A549 (cell line): ENCODE measurements around the gene MUC2.

Experiments used
- EP300 ChIP-seq, 2 experiments: fragments of >200 bp; sonication (Bioruptor Twin); formaldehyde crosslinking; IDR thresholded peaks; 2 replicates in 1 of 2; 3 replicates in 1 of 2; pipeline ENCODE4 v1.6.1; 2016 to 2017
- POLR2A ChIP-seq: IDR thresholded peaks from 2 replicates; pipeline ENCODE4 v1.6.1; 2012; ENCODE audit warnings: mild to moderate bottlenecking, low read length
- RAD21 ChIP-seq, 2 experiments: fragments of >200 bp in 1 of 2; sonication (Bioruptor Twin) in 1 of 2; formaldehyde crosslinking in 1 of 2; IDR thresholded peaks in 1 of 2; conservative IDR thresholded peaks in 1 of 2; 2 replicates in 1 of 2; 3 replicates in 1 of 2; pipeline ENCODE4 v1.6.1; 2012 to 2018; ENCODE audit warnings: inconsistent platforms in 1 of 2
- RARB ChIP-seq: fragments of 250-450 bp; sonication (Bioruptor Pico); IDR thresholded peaks from 2 replicates; pipeline ENCODE4 v1.8.0; 2021; ENCODE audit warnings: mild to moderate bottlenecking, moderate library complexity
- TF ChIP-seq, protein P1 (sequence below): IDR thresholded peaks from 2 replicates; pipeline ENCODE4 v1.6.1; 2012
- TF ChIP-seq, protein P2 (sequence below): fragments of 200-600 bp; sonication (generic); IDR thresholded peaks from 2 replicates; pipeline ENCODE4 v1.6.1; 2016; ENCODE audit warnings: antibody characterized with exemption, mild to moderate bottlenecking, moderate library complexity

GRCh38 chr11:1067812-1068496 is 6.7 kb upstream of the MUC2 start:
- no peak for TF ChIP-seq EP300 (IDR thresholded peaks at IDR 0.05)
- TF ChIP-seq, protein P1, sequence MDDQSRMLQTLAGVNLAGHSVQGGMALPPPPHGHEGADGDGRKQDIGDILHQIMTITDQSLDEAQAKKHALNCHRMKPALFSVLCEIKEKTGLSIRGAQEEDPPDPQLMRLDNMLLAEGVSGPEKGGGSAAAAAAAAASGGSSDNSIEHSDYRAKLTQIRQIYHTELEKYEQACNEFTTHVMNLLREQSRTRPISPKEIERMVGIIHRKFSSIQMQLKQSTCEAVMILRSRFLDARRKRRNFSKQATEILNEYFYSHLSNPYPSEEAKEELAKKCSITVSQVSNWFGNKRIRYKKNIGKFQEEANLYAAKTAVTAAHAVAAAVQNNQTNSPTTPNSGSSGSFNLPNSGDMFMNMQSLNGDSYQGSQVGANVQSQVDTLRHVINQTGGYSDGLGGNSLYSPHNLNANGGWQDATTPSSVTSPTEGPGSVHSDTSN = no peak
- TF ChIP-seq RAD21 (conservative IDR thresholded peaks at IDR 0.05 in 1 of 2, IDR thresholded peaks at IDR 0.05 in 1 of 2) = no peak
- no peak for TF ChIP-seq RARB (CRISPR knock-in tag)
- no peak for TF ChIP-seq POLR2A
- TF ChIP-seq, protein P2, sequence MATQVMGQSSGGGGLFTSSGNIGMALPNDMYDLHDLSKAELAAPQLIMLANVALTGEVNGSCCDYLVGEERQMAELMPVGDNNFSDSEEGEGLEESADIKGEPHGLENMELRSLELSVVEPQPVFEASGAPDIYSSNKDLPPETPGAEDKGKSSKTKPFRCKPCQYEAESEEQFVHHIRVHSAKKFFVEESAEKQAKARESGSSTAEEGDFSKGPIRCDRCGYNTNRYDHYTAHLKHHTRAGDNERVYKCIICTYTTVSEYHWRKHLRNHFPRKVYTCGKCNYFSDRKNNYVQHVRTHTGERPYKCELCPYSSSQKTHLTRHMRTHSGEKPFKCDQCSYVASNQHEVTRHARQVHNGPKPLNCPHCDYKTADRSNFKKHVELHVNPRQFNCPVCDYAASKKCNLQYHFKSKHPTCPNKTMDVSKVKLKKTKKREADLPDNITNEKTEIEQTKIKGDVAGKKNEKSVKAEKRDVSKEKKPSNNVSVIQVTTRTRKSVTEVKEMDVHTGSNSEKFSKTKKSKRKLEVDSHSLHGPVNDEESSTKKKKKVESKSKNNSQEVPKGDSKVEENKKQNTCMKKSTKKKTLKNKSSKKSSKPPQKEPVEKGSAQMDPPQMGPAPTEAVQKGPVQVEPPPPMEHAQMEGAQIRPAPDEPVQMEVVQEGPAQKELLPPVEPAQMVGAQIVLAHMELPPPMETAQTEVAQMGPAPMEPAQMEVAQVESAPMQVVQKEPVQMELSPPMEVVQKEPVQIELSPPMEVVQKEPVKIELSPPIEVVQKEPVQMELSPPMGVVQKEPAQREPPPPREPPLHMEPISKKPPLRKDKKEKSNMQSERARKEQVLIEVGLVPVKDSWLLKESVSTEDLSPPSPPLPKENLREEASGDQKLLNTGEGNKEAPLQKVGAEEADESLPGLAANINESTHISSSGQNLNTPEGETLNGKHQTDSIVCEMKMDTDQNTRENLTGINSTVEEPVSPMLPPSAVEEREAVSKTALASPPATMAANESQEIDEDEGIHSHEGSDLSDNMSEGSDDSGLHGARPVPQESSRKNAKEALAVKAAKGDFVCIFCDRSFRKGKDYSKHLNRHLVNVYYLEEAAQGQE = no peak
